Measurements from ENCODE around the gene KANK3.
"Not testable (repeated sequence)": the region's sequence is repeated elsewhere in the genome, so short reads cannot be mapped to it uniquely, and the experiment has no call there.

KANK3 gene

DNA sequence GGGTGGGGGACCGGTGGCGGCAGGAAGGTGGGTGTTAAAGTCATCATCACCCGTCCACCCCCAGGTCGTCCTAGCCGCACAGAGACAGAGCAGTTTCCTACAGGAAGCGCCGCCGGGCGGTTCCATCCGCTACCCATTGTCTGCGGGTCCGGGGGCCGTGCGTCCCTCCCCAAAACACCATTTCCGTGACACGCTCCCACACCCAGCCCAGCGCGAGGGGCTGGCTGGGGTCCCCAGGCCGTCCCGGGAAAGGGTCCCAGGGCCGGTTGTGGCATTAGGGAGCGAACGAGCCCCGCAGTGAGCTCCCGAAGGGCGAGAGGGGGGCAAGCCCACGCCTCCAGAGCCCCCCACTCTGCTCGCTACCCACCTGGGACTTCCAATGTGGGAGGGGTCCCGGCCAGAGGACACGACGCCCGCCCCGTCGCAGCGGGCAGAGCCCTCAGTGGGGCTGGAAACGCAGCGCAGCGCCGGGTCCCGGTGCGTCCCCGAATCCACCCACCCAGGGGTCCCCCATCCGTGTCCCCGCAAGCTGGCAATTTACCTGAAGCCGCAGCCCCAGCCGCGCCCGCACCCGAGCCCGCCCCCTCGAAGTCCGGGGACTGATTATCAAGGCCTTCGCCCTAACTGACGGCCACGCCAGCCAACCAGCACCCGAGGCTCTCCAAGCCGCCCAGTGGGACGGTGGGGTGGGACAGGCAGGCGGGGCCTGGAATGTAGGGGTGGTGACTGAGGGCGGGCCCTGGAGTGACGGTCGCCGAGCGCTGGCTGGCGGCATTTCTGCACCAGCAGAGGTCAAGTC, at the start of gene KANK3:
KANK3 (minus strand) TSS at position 579 of the 799 bp plus-strand sequence. CDS start 5,434 bp downstream, outside the sequence.
- DNase-seq (ENCODE audit: low spot score), result peak; percentile 86

DNA sequence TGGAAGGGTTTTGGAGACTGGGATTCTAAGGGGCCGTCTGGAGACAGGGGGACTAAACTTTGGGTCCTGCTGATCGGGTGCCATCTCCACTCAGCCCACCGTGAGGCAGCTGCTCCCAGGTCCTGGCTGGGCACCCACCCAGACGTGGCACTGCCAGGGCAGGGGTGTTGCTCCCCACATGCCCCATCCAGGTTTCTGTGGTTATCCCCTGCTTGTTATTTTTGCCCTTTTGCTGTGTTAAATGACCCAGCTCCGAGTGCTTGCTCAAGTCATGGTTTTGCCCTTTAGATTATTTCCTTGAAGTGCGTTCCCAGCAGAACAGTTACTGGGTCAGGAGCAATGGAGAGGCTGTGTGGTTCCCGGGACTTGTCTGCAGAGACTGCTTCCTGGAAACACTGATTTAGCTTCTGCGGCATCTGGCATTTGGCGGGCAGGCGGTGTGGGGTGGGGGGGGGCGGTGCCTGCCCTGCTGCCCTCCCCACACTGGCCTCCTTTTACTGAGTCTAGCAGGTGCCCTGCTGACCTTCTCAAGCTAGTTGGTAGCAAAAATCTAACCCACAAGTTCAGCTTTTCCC, 49.0 kb upstream of the KANK3 start:
- no peak for DNase-seq (ENCODE audit: low spot score)

- no peak for DNase-seq (ENCODE audit: low spot score)
Measured at GRCh38 chr19:8391198-8392016, 48.3 kb upstream of the KANK3 start.

GRCh38 chr19:8390617-8390981, 47.5 kb upstream of the KANK3 start:
- peak; percentile 96 for DNase-seq (ENCODE audit: low spot score)

GRCh38 chr19:8389891-8390616, 47.0 kb upstream of the KANK3 start, which contains the start of gene RAB11B:
Gene RAB11B (plus strand): TSS chr19:8390360. CDS start chr19:8390417, 57 bp downstream.
- DNase-seq (ENCODE audit: low spot score), result peak; percentile 100

DNA sequence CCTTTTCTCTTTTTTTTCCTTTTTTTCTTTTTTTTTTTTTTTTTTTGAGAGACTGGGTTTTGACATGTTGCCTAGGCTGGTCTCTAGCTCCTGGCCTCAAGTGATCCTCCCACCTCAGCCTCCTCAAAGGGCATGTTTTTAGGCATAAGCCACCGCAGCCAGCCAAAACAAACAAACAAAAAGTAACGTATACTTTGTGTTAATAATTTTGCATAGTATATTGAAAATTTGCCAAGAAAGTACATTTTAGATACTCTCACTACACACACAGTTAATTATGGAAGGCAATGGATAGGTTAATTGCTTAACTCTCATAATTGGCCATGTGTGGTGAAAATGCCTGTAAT, 45.5 kb upstream of the KANK3 start:
- DNase-seq (ENCODE audit: low spot score), result no peak

DNA sequence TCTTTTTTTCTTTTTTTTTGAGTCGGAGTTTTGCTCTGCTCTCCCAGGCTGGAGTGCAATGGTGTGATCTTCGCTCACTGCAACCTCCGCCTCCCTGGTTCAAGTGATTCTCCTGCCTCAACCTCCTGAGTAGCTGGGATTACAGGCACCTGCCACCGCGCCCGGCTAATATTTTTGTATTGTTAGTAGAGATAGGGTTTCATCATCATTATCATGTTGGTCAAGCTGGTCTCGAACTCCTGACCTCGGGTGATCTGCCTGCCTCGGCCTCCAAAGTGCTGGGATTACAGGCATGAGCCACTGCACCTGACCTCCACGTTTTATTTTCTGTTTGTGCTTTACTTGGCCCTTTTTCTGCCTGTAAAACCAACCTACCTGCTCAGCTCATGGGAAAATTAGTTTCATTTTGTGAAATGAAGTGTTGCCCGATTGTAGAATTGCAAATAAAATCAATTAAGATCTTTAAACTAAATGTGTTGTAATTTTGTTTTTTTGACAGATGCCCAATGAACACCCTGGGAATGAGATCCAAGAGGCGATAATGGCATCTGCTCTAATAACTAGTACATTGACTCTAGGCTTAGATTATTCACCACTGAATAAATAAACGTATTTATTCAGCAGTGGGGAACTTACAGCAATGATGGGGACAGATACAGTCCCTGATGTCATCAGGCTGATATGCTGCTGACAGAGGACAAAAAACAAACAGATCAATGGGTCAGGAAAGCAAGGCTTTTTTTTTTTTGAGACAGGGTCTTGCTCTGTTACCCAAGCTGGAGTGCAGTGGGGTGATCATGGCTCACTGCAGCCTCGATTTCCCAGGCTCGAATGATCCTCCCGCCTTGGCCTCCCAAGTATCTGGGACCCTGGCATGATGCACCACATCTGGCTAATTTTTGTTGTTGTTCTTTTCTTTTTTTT, 44.9 kb upstream of the KANK3 start:
- no peak for DNase-seq (ENCODE audit: low spot score)

DNA sequence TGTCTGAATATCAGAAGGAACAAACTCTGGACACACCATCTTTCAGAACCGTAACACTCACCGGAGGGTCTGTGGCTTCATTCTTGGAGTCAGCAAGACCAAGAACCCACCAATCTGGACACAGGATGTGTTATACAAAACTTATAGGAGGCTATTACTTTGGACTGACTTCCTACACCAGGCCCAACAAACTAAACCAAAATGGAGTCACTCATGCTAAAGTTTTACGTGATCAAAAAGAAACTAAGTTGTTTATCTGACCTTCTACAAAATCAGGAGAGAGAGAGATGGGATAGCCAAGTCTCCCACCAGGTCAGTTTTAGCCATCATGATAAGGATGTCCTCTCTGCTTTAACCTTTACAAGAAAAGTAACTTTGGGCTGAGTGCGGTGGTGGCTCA, 43.9 kb upstream of the KANK3 start:
- DNase-seq (ENCODE audit: low spot score), result no peak

DNA sequence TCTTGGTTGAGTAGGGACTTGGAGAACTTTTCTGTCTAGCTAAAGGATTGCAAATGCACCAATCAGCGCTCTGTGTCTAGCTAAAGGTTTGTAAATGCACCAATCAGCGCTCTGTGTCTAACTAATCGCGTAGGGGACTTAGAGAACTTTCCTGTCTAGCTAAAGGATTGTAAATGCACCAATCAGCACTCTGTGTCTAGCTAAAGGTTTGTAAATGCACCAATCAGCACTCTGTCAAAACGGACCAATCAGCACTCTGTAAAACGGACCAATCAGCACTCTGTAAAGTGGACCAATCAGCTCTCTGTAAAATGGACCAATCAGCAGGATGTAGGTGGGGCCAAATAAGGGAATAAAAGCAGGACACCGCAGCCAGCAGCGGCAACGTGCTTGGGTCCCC, 43.4 kb upstream of the KANK3 start:
- DNase-seq (ENCODE audit: low spot score), result not testable (repeated sequence)

- DNase-seq (ENCODE audit: low spot score), result not testable (repeated sequence)
Measured at GRCh38 chr19:8385566-8385965, 42.5 kb upstream of the KANK3 start.

DNA sequence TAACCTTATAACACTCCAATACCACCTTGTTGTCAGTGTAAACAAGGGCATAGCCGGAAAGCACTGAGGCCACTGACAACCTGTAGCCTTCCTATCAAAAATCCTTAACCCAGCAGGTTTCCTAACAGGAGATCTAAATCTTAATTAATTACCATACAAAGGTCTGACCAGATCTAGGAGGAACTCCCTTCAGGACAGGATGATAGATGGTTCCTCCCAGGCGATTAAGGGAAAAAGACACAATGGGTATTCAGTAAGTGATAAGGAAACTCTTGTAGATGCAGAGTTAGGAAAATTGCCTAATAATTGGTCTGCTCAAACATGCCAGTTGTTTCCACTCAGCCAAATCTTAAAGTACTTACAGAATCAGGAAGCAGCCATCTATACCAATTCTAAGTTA, 42.0 kb upstream of the KANK3 start:
- DNase-seq (ENCODE audit: low spot score), result not testable (repeated sequence)

DNA sequence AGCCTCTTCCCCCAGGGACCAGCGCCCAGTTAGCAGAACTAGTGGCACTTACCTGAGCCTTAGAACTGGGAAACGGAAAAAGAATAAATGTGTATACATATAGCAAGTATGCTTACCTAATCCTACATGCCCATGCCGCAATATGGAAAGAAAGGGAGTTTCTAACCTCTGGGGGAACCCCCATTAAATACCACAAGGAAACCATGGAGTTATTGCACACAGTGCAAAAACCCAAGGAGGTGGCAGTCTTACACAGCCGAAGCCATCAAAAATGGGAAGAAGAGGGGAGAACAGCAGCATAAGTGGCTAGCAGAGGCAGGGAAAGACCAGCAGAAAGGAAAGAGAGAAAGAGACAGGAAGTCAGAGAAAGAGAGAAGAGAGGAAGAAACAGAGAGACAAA, 41.5 kb upstream of the KANK3 start:
- DNase-seq (ENCODE audit: low spot score), result not testable (repeated sequence)

GRCh38 chr19:8379156-8379891, 36.3 kb upstream of the KANK3 start:
- DNase-seq (ENCODE audit: low spot score), result not testable (repeated sequence)

- DNase-seq (ENCODE audit: low spot score), result no peak
Measured at GRCh38 chr19:8377598-8377997, 34.5 kb upstream of the KANK3 start.

- DNase-seq (ENCODE audit: low spot score), result not testable (repeated sequence)
Measured at GRCh38 chr19:8376373-8376974, 33.4 kb upstream of the KANK3 start.

- DNase-seq (ENCODE audit: low spot score), result not testable (repeated sequence)
Measured at GRCh38 chr19:8375766-8376165, 32.7 kb upstream of the KANK3 start.

DNA sequence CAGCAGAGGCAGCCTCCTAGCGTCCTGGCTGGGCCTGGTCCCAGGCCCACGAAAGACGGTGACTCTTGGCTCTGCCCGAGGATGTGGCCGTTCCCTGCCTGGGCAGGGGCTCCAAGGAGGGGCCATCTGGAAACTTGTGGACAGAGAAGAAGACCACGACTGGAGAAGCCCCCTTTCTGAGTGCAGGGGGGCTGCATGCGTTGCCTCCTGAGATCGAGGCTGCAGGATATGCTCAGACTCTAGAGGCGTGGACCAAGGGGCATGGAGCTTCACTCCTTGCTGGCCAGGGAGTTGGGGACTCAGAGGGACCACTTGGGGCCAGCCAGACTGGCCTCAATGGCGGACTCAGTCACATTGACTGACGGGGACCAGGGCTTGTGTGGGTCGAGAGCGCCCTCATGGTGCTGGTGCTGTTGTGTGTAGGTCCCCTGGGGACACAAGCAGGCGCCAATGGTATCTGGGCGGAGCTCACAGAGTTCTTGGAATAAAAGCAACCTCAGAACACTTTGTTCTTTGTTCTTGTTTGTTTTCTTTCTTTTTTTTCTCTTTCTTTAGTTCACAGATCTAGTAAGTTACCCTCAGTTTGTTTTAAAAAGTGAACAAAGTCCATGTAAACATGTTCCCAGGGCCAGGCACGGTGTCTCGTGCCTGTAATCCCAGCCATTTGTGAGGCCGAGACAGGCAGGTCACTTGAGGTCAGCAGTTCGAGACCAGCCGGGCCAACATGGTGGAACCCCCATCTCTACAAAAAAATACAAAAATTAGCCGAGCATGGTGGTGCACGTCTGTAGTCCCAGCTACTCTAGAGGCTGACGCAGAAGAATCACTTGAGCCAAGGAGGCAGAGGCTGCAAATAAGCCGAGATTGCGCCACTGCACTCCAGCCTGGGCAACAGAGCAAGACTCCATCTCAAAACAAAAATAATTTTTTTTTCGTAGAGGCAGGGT, 31.1 kb upstream of the KANK3 start:
- DNase-seq (ENCODE audit: low spot score), result no peak

DNA sequence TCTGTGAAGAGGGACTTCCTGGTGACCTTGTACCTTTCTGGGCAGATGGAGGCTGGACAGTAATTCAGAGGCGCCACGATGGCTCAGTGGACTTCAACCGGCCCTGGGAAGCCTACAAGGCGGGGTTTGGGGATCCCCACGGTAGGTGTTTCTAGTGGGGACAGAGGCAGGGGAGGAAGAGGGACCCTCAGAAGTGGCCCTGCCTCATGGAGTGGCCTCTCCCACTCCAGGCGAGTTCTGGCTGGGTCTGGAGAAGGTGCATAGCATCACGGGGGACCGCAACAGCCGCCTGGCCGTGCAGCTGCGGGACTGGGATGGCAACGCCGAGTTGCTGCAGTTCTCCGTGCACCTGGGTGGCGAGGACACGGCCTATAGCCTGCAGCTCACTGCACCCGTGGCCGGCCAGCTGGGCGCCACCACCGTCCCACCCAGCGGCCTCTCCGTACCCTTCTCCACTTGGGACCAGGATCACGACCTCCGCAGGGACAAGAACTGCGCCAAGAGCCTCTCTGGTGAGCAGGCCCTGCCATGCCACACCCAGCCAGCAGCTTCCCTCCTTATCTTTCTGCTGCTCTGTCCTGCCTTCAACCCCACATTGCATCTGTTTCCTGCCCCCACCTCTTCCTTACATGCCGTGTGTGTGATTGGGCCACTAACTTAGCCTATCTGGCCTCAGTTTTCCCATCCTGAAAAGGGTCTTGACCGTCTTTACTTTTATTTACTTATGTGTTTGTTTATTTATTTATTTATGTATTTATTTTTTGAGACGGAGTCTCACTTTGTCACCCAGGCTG, 28.1 kb upstream of the KANK3 start:
- DNase-seq (ENCODE audit: low spot score), result peak; percentile 56

All from hematopoietic multipotent progenitor cell treated with erythropoietin and hydrocortisone succinate and interleukin-3 and kit ligand, for 15 days (in vitro differentiated cells).